SU-DHL-6 (cell line): ENCODE results near the gene CHCHD3.

Experiments
- EZH2phosphoT487 ChIP-seq: fragments of 200-600 bp; sonication (generic), shearing (Covaris generic); conservative IDR thresholded peaks from 2 replicates; pipeline ENCODE4 v1.6.1; 2018; ENCODE audit warnings: mild to moderate bottlenecking, antibody characterized with exemption, low read length, moderate library complexity, mixed read lengths
- TF ChIP-seq, protein P1 (sequence below): fragments of 200-600 bp; sonication (generic); IDR thresholded peaks from one replicate; pipeline ENCODE4 v1.5.1; 2017; ENCODE audit warnings: antibody characterized with exemption, mild to moderate bottlenecking, low read length, moderate library complexity; ENCODE audit not compliant: insufficient read depth, poor library complexity, severe bottlenecking

DNA sequence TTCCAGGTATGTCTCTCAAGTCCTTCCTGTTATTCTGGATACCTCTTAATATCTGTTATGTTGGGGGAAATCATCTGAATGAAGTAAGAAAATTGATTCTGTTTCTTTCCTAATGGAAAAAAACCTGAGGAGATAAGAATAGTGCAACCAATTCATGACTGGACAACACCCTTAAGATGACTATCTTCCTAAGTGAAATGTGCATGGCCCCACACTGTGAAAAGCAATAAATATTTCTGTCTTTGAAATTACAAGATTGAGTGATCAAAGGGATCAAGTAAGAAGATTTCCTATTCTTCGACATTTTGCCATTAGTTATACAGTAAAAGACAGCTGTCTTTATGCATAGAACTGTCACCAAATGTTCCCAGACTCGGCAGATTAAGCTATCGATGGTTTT lies 73.9 kb downstream of the CHCHD3 start:
- TF ChIP-seq, protein P1, sequence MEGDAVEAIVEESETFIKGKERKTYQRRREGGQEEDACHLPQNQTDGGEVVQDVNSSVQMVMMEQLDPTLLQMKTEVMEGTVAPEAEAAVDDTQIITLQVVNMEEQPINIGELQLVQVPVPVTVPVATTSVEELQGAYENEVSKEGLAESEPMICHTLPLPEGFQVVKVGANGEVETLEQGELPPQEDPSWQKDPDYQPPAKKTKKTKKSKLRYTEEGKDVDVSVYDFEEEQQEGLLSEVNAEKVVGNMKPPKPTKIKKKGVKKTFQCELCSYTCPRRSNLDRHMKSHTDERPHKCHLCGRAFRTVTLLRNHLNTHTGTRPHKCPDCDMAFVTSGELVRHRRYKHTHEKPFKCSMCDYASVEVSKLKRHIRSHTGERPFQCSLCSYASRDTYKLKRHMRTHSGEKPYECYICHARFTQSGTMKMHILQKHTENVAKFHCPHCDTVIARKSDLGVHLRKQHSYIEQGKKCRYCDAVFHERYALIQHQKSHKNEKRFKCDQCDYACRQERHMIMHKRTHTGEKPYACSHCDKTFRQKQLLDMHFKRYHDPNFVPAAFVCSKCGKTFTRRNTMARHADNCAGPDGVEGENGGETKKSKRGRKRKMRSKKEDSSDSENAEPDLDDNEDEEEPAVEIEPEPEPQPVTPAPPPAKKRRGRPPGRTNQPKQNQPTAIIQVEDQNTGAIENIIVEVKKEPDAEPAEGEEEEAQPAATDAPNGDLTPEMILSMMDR = no peak
- TF ChIP-seq EZH2phosphoT487 = no peak
